Transverse colon (tissue), 4 donors: ENCODE measurements around the gene CUL7. TPM values are rescaled to one million over a fixed set of nuclear protein-coding genes. Genes with fewer than 3 reads are reported as not detected.

Experiments
- DNase-seq: peaks from one replicate; pipeline ENCODE4 v3.0.0-alpha.2; 2019
- H3K27ac ChIP-seq, 4 donors: fragments of 200-600 bp; sonication (generic); 2 replicates each; pipeline ENCODE4 v1.5.1; 2016 to 2018; ENCODE audit warnings: inconsistent platforms in 4 of 4
- H3K27me3 ChIP-seq: fragments of 200-600 bp; sonication (generic); 2 replicates; pipeline ENCODE4 v1.5.1; 2017; ENCODE audit warnings: inconsistent platforms
- H3K36me3 ChIP-seq, 4 donors: fragments of 200-600 bp; sonication (generic); 2 replicates each; pipeline ENCODE4 v1.5.1; 2017 to 2019; ENCODE audit warnings: inconsistent platforms in 4 of 4
- H3K4me1 ChIP-seq, 4 donors: fragments of 200-600 bp; sonication (generic); 2 replicates each; pipeline ENCODE4 v1.5.1; 2017 to 2020; ENCODE audit warnings: inconsistent platforms in 4 of 4
- H3K4me3 ChIP-seq, 4 donors: fragments of 200-600 bp; sonication (generic); 1 replicate in 1 of 4; 2 replicates in 3 of 4; pipeline versions ENCODE4 v1.5.1 to v1.6.1; 2017 to 2019; ENCODE audit warnings: inconsistent platforms in 4 of 4
- H3K9me3 ChIP-seq, 2 donors: fragments of 200-600 bp; sonication (generic); 2 replicates each; pipeline ENCODE4 v1.5.1; 2017 to 2019; ENCODE audit warnings: inconsistent platforms in 2 of 2
- EP300 ChIP-seq: sonication (generic); formaldehyde crosslinking; IDR thresholded peaks from one replicate; pipeline ENCODE4 v1.6.1; 2017; ENCODE audit warnings: antibody characterized with exemption, low read depth
- POLR2A ChIP-seq: fragments of 450-650 bp; IDR thresholded peaks from one replicate; pipeline ENCODE4 v1.6.1; 2016; ENCODE audit warnings: antibody characterized with exemption, mild to moderate bottlenecking, moderate library complexity
- POLR2AphosphoS5 ChIP-seq, 3 donors: sonication (generic); formaldehyde crosslinking; IDR thresholded peaks; one replicate each; pipeline ENCODE4 v1.6.1; 2016; ENCODE audit warnings: antibody characterized with exemption in 3 of 3
- WGBS, 2 donors: methylation state at CpG; one replicate each; pipeline ENCODE4 v1.1.5; 2018; ENCODE audit warnings: low coverage in 1 of 2; 5-methylcytosine and 5-hydroxymethylcytosine counted together
- in situ Hi-C, 4 donors: fragments of 200-750 bp; cut with MboI; loops; one replicate each; pipeline versions ENCODE4 v1.15.0 to v1.15.1; 2017; ENCODE audit warnings: low sequenced_read_pairs in 3 of 4, low pct_ligation_motif_present in 1 of 4, low pct_unique_long_range_greater_than_20kb in 1 of 4
- intact Hi-C: fragments of 100-400 bp; cut with DNase I; formaldehyde crosslinking; loops from one replicate; pipeline ENCODE4 v1.15.1; 2023; ENCODE audit warnings: low total_unique reads
- total RNA-seq, 4 donors: library from RNA; depleted of rRNA; stranded (reverse); fragments of >200 nt; gene quantifications; one replicate each; pipeline ENCODE4 v1.1.0, GENCODE V29; 2016
- TF ChIP-seq, protein P1 (sequence below), 5 experiments: fragments of 200-600 bp in 3 of 5; fragments of 450-650 bp in 2 of 5; sonication (generic) in 3 of 5; IDR thresholded peaks; 1 replicate in 2 of 5; 2 replicates in 3 of 5; pipeline ENCODE4 v1.5.1; 2016 to 2017; ENCODE audit warnings: antibody characterized with exemption in 5 of 5, inconsistent platforms in 3 of 5, mild to moderate bottlenecking in 2 of 5, moderate library complexity in 1 of 5

Gene CUL7
- total RNA-seq, 4 donors from 2014 or later, result 13.0 to 29.3 (median 15.7) TPM

DNA sequence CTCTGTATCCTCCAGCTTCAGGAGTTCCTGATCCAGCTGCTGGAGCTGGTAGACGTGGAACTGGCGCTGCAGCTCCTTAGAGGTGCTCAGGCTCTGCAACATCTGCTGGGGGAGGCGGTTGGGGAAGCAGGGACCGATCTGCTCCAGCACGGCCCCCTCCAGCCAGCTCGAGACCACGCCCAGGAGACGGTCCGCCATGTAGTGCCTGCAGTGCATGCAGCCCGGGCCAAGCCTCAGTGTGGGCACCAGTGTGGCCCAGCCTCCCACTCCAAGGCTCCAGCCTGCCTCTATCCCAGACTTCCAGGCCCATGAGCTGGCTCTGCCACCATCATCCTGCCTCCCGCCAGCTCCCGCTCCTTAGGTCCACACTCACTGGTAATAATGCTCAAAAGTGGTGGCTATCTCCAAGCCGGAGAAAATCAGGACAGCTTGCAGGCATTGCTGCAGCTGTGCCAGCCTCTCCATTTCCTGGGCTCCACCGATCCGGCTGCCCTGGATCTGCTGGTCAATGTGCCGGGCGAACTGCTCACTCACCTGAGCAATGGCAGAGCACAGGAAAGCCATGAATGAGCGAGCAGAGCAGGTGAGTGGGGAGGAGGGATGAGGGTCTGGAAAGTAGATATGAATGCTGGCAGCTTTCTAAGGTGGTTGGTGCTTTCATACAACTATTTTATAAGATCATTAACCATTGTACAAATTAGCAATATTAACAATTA, 13.0 kb downstream of the CUL7 start:
- Histone ChIP-seq H3K9me3 (no peaks in the 10 kb centered on the region), H3K36me3 (peaks cover 0 to 13% (median 4%) of the 10 kb centered on the region in 4 donors), H3K4me1 (no peaks in the 10 kb centered on the region), H3K27me3 (no peaks in the 10 kb centered on the region), H3K27ac (no peak overlapping the region), H3K4me3 (no peak overlapping the region)
- TF ChIP-seq POLR2A (no peak), POLR2AphosphoS5 (IDR thresholded peaks at IDR 0.05) (no peak), EP300 (no peak)
- TF ChIP-seq, protein P1, sequence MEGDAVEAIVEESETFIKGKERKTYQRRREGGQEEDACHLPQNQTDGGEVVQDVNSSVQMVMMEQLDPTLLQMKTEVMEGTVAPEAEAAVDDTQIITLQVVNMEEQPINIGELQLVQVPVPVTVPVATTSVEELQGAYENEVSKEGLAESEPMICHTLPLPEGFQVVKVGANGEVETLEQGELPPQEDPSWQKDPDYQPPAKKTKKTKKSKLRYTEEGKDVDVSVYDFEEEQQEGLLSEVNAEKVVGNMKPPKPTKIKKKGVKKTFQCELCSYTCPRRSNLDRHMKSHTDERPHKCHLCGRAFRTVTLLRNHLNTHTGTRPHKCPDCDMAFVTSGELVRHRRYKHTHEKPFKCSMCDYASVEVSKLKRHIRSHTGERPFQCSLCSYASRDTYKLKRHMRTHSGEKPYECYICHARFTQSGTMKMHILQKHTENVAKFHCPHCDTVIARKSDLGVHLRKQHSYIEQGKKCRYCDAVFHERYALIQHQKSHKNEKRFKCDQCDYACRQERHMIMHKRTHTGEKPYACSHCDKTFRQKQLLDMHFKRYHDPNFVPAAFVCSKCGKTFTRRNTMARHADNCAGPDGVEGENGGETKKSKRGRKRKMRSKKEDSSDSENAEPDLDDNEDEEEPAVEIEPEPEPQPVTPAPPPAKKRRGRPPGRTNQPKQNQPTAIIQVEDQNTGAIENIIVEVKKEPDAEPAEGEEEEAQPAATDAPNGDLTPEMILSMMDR (IDR thresholded peaks at IDR 0.05), result no peak
- in situ Hi-C loops, result no loop called here
- WGBS, 2 donors, result 97 to 100% methylated on average over 1 to 18 of the region's 18 CpGs
- intact Hi-C loops, result no loop called here
- DNase-seq, result no peak

DNA sequence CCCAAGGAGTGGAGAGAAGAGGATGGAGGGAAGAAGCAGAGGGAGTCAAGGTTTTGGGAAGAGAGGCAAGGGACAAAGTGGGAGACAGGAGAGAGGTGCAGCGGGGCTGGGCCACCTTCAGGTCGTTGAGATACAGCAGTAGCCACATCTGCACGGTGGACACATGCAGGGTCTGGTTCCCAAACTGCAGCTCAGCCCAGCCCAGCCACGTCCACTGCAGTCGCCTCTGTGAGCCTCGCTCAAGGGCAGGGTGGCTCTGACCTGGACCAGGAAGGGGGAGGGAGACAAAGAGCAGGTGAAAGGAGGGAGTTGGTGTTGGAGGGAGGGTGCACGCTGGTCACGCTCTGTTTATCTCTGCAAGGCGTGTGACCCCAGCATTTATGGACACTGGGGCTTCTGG, 14.9 kb downstream of the CUL7 start:
- no peaks in the 10 kb centered on the region for H3K4me1 ChIP-seq
- intact Hi-C loops (no loop called here), in situ Hi-C loops (no loop called here)
- no peak for TF ChIP-seq POLR2A
- TF ChIP-seq, protein P1 (IDR thresholded peaks at IDR 0.05), result no peak
- TF ChIP-seq EP300, result no peak
- TF ChIP-seq POLR2AphosphoS5 (IDR thresholded peaks at IDR 0.05), result no peak
- DNase-seq, result no peak
- no peaks in the 10 kb centered on the region for H3K9me3 ChIP-seq
- no peak overlapping the region for H3K27ac ChIP-seq
- no peaks in the 10 kb centered on the region for H3K27me3 ChIP-seq
- 79 to 94% methylated on average over 6 to 9 of the region's 9 CpGs for WGBS, 2 donors
- peaks cover 0 to 13% (median 4%) of the 10 kb centered on the region in 4 donors for H3K36me3 ChIP-seq
- no peak overlapping the region for H3K4me3 ChIP-seq

DNA sequence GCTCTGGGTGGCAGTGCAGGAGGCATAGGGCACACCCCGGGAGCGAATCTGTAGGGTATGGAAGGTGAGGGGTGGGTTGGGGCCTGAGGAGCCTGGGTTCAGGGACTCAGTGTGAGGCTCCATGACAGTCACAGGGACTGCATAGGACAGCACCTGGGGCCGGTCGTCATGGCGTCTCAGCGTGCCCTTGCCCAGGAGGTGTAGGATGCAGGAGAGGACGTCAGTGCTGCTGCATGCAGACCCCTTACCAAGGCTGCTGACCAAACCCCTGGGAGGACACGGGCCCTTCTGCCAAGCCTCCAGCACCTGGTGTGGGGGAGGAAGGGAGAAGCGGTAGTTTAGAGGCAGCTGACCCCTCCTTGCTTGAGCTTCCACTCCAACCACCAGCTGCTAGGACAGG, 15.9 kb downstream of the CUL7 start:
- TF ChIP-seq, protein P1 (IDR thresholded peaks at IDR 0.05), result no peak
- in situ Hi-C loops, result no loop called here
- no peak overlapping the region for H3K4me3 ChIP-seq
- DNase-seq, result no peak
- intact Hi-C loops, result no loop called here
- H3K9me3 ChIP-seq, result no peaks in the 10 kb centered on the region
- 87 to 100% methylated on average over 2 to 9 of the region's 9 CpGs for WGBS, 2 donors
- H3K4me1 ChIP-seq, result no peaks in the 10 kb centered on the region
- peaks cover 0 to 13% (median 0%) of the 10 kb centered on the region in 4 donors for H3K36me3 ChIP-seq
- no peaks in the 10 kb centered on the region for H3K27me3 ChIP-seq
- H3K27ac ChIP-seq, result no peak overlapping the region

DNA sequence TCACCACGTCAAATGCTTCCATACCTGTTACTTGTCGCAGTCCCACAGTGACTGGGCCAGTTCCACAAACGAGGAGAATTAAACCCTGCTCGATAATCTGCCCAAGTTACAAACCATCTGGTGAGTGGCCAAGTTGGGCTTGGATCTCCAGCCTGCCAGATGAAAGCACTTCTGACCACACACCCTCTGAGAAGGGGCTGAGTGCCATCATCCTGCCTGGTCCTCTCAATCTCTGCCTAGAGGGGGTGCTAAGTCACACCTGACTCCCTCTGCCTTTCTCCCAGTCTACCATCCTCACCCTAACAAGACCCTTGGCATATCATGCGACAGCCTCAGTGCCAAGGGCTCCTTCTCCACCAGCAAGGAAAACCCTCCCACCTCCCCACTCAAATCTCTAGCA, 16.5 kb downstream of the CUL7 start:
- intact Hi-C loops (no loop called here), in situ Hi-C loops (no loop called here)
- 81% methylated on average over 5 of the region's 5 CpGs; no CpG with 5 or more reads in 1 of the 2 donors for WGBS, 2 donors
- Histone ChIP-seq H3K4me1 (no peaks in the 10 kb centered on the region), H3K27me3 (no peaks in the 10 kb centered on the region), H3K9me3 (no peaks in the 10 kb centered on the region), H3K4me3 (no peak overlapping the region), H3K27ac (no peak overlapping the region), H3K36me3 (peaks cover 0 to 13% (median 0%) of the 10 kb centered on the region in 4 donors)
- no peak for DNase-seq
- no peak for TF ChIP-seq POLR2AphosphoS5 (IDR thresholded peaks at IDR 0.05)
- no peak for TF ChIP-seq POLR2A

DNA sequence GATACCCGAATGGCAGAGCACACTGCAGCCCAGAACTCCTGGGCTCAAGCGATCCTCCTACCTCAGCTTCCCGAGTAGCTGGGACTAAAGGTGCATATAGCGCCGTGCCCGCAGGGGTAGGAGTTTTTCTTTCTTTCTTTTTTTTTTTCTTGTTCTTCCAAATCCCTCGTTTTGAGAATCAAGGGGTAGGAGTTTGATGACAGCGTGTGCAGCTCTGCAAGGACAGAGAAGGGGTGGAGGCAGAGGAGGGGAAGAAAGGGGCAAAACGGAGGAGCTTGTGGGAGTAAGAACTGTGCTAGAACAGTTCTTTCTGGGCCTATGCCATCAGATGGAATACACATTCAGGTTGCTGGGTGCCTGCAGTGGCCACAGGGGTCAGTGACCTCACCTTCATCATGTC, 16.9 kb downstream of the CUL7 start:
- no peaks in the 10 kb centered on the region for H3K4me1 ChIP-seq
- intact Hi-C loops, result no loop called here
- TF ChIP-seq POLR2A (no peak), EP300 (no peak), POLR2AphosphoS5 (IDR thresholded peaks at IDR 0.05) (no peak)
- TF ChIP-seq, protein P1 (IDR thresholded peaks at IDR 0.05), result no peak
- H3K36me3 ChIP-seq, result peaks cover 0 to 13% (median 0%) of the 10 kb centered on the region in 4 donors
- no peaks in the 10 kb centered on the region for H3K27me3 ChIP-seq
- H3K27ac ChIP-seq, result no peak overlapping the region
- DNase-seq, result no peak
- WGBS, 2 donors, result 88 to 94% methylated on average over 8 to 9 of the region's 9 CpGs
- H3K4me3 ChIP-seq, result no peak overlapping the region
- in situ Hi-C loops, result no loop called here
- no peaks in the 10 kb centered on the region for H3K9me3 ChIP-seq
